A549 treated with DMSO at 1 μM for 4 hours (cell line): ENCODE measurements around the gene SIRPG. TPM values are rescaled to one million over a fixed set of nuclear protein-coding genes. Genes with fewer than 3 reads are reported as not detected.

Experiments used
- total RNA-seq: library from RNA; stranded (reverse); fragments of 200-300 nt; extraction: Qiagen RNA extraction; gene quantifications from 5 replicates; pipeline ENCODE4 v1.2.3, GENCODE V29; 2022; ENCODE audit warnings: low read depth

Gene SIRPG
- not detected in 5 replicates for total RNA-seq

DNA sequence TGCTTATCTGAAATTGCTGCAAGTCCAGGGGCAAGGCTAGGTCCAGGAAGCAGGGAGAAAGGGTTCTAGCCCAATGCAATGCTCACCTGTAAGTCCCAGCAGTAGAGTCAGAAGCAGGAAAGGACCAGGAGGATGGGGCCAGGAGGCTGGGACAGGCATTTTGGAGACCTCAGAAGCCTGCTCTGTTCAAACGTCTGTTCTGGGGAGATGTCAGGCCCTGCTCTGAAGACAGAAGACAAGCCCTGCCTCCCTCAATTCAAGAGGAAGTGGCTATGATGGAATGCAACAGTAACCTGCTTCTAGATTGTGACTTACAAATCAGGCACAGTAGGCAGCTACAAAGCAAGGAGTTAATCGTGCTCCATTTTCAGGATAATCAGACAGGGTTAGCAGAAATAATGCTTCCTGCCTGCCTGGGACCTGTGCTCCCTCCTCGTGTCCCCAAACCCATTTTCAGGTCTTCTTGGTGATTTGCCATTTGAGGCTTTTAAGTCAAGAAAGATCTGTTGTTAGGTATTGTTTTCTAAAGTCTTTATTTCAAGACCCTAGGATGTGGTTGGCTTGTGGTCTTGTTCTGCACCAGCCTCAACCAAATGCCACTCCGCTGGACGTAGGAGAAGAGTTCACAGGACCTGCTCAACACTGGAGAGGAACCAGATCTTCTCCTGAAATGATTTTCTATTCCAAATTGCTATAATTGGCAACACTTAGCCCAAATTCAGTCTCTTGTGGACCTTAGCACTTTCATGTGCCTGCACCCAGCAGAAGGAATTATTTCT is at the start of gene SIRPG:
TSS of gene SIRPG (minus strand) at position 224 of the 779 bp plus-strand sequence. CDS start at position 159, 65 bp downstream.

DNA sequence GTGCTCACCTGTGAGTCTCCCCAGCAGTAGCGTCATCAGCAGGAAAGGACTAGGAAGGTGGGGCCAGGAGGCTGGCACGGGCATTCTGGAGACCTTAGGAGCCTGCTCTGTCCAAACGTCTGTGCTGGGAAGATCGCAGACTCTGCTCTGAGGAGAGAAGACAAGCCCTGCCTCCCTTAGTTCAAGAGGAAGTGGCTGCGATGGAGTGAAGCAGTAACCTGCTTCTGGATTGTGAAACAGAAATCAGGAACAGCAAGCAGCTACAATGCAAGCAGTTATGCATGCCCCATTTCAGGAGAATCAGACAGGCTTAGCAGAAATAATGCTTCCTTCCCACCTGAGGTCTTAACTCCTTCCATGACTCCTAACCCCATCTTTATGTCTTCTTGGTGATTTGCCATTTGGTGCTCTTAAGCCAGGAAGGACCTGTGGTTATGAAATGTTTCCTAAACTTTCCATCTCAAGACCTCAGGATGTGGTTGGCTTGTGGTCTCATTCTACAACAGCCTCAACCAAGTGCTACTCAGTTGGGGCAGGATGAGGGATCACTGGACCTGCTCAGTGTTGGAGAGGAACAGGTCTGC is 37.6 kb downstream of the SIRPG start, which contains the start of gene SIRPB1:
TSS of gene SIRPB1 (minus strand) at position 149 of the 584 bp plus-strand sequence. CDS start at position 84, 65 bp downstream.

Other genes with a start within 250 kb of the SIRPG start
- 120 to 154 TPM (median 125 TPM) in 5 replicates for gene NSFL1C, start 190.9 kb downstream of the SIRPG start, total RNA-seq
- gene SIRPB2, start 166.4 kb downstream of the SIRPG start, total RNA-seq: not detected in 5 replicates
- gene SIRPD, start 100.1 kb downstream of the SIRPG start, total RNA-seq: not detected in 5 replicates
- gene SIRPB1, start 37.8 kb downstream of the SIRPG start, total RNA-seq: 0.43 to 0.99 TPM (median 0.66 TPM) in 5 replicates
- gene SIRPA, start 237.6 kb upstream of the SIRPG start, total RNA-seq: 29.2 to 35.8 TPM (median 31.0 TPM) in 5 replicates